Activated CD8-positive, alpha-beta T cell treated with anti-CD3 and anti-CD28 coated beads for 36 hours (primary cell): ENCODE data around the gene UBE2C. TPM values are rescaled to one million over a fixed set of nuclear protein-coding genes. Genes with fewer than 3 reads are reported as not detected.
"Not testable (repeated sequence)": the region's sequence is repeated elsewhere in the genome, so short reads cannot be mapped to it uniquely, and the experiment has no call there.

ENCODE experiments used
- ATAC-seq: fragments of 200-7000 bp; cut with Tn5 transposase; one replicate; pipeline ENCODE4 v1.10.0; 2021; ENCODE audit warnings: mild to moderate bottlenecking, moderate library complexity
- CTCF ChIA-PET: fragments of 350-600 bp; sonication (Branson Sonifier 250); formaldehyde crosslinking; loops from one replicate; lab custom pipeline; 2021; ENCODE audit warnings: antibody characterized with exemption; lab: Charles Lee
- POLR2A ChIA-PET: fragments of 350-600 bp; sonication (Branson Sonifier 250); formaldehyde crosslinking; loops from one replicate; lab custom pipeline; 2021; ENCODE audit warnings: antibody characterized with exemption; lab: Charles Lee
- DNase-seq: peaks from one replicate; pipeline ENCODE4 v3.0.0-alpha.2; 2020
- H3K27ac Mint-ChIP-seq: one replicate; pipeline ENCODE4 v1.8.0; 2021; ENCODE audit warnings: mild to moderate bottlenecking, mixed read lengths
- H3K27me3 Mint-ChIP-seq: one replicate; pipeline ENCODE4 v1.8.0; 2021; ENCODE audit warnings: mixed read lengths
- H3K36me3 Mint-ChIP-seq: one replicate; pipeline ENCODE4 v1.8.0; 2021; ENCODE audit warnings: low read depth, mixed read lengths
- H3K4me1 Mint-ChIP-seq: one replicate; pipeline ENCODE4 v1.8.0; 2021; ENCODE audit warnings: low read depth, mixed read lengths
- H3K4me3 Mint-ChIP-seq: one replicate; pipeline ENCODE4 v1.8.0; 2021; ENCODE audit warnings: mild to moderate bottlenecking, moderate library complexity, mixed read lengths
- H3K9me3 Mint-ChIP-seq: one replicate; pipeline ENCODE4 v1.8.0; 2021; ENCODE audit warnings: mixed read lengths
- CTCF ChIP-seq: fragments of 200-600 bp; IDR thresholded peaks from one replicate; pipeline ENCODE4 v1.8.0; 2022; ENCODE audit warnings: antibody characterized with exemption, mild to moderate bottlenecking
- intact Hi-C: fragments of 100-400 bp; cut with micrococcal nuclease; formaldehyde crosslinking; loops from one replicate; pipeline ENCODE4 v1.10.0; 2022
- total RNA-seq, 2 experiments: library from RNA; stranded (reverse); gene quantifications; one replicate each; pipeline ENCODE4 v1.2.3, GENCODE V29; 2021

The UBE2C gene
- 100 to 1,000 TPM; 149 to 151 TPM for total RNA-seq

GRCh38 chr20:45812157-45813005 is at the start of gene UBE2C:
UBE2C (plus strand) TSS chr20:45812644; CDS start chr20:45812696, 52 bp downstream.
- Mint-ChIP-seq H3K36me3 (peaks cover 54% of the 10 kb centered on the region), H3K27ac (peak within 1 kb of the TSS; percentile 83), H3K9me3 (no peaks in the 10 kb centered on the region), H3K4me1 (peaks cover 16% of the 10 kb centered on the region), H3K4me3 (peak within 1 kb of the TSS; percentile 98), H3K27me3 (no peaks in the 10 kb centered on the region)
- POLR2A ChIA-PET, result interaction anchor here (0.9 to 3.3 kb wide), 19 partner anchors 8 to 137 kb away, joined by 3 to 17 read pairs (median 5); partner anchors contain the start of genes ACOT8, CTSA, DNTTIP1 and NEURL2
- no peak for TF ChIP-seq CTCF
- intact Hi-C loops, result loop anchor here (5.0 kb wide), 1 partner anchor 45 kb away; the partner anchor contains the start of genes ACOT8 and ZSWIM3
- CTCF ChIA-PET, result interaction anchor here (1.0 to 2.8 kb wide), 5 partner anchors 9 to 175 kb away, joined by 3 to 10 read pairs (median 6); no protein-coding TSS in a partner anchor
- DNase-seq (peak; percentile 98), ATAC-seq (peak; percentile 100)

GRCh38 chr20:45764618-45765282 is 47.7 kb upstream of the UBE2C start:
- intact Hi-C loops, H3K36me3 Mint-ChIP-seq, DNase-seq, H3K4me3 Mint-ChIP-seq, H3K27ac Mint-ChIP-seq, ATAC-seq, POLR2A ChIA-PET, H3K9me3 Mint-ChIP-seq, H3K4me1 Mint-ChIP-seq, CTCF ChIA-PET, H3K27me3 Mint-ChIP-seq: not testable (repeated sequence)

GRCh38 chr20:45765307-45765875 is 47.1 kb upstream of the UBE2C start:
- ChIA-PET CTCF (interaction anchor here (1.3 kb wide), 1 partner anchor 135 kb away, joined by 3 read pairs; no protein-coding TSS in a partner anchor), POLR2A (no interaction called here)
- DNase-seq (no peak), ATAC-seq (no peak)
- TF ChIP-seq CTCF, result no peak
- no peaks in the 10 kb centered on the region for H3K36me3 Mint-ChIP-seq
- H3K9me3 Mint-ChIP-seq, result no peaks in the 10 kb centered on the region
- H3K4me3 Mint-ChIP-seq, result no peak overlapping the region
- no peak overlapping the region for H3K27ac Mint-ChIP-seq
- peaks cover 4% of the 10 kb centered on the region for H3K27me3 Mint-ChIP-seq
- intact Hi-C loops, result no loop called here
- no peaks in the 10 kb centered on the region for H3K4me1 Mint-ChIP-seq

GRCh38 chr20:45765980-45766379 is 46.5 kb upstream of the UBE2C start:
- no peak for TF ChIP-seq CTCF
- H3K4me3 Mint-ChIP-seq, result no peak overlapping the region
- POLR2A ChIA-PET, result no interaction called here
- no peaks in the 10 kb centered on the region for H3K9me3 Mint-ChIP-seq
- H3K27me3 Mint-ChIP-seq, result peaks cover under 1% of the 10 kb centered on the region
- intact Hi-C loops, result no loop called here
- no peak for DNase-seq
- CTCF ChIA-PET, result interaction anchor here (1.3 kb wide), 1 partner anchor 136 kb away, joined by 3 read pairs; no protein-coding TSS in a partner anchor
- no peak overlapping the region for H3K27ac Mint-ChIP-seq
- no peak for ATAC-seq
- peaks cover 4% of the 10 kb centered on the region for H3K4me1 Mint-ChIP-seq
- no peaks in the 10 kb centered on the region for H3K36me3 Mint-ChIP-seq

- no peak overlapping the region for H3K27ac Mint-ChIP-seq
- intact Hi-C loops, result no loop called here
- no peaks in the 10 kb centered on the region for H3K9me3 Mint-ChIP-seq
- DNase-seq, result no peak
- H3K27me3 Mint-ChIP-seq, result peaks cover 2% of the 10 kb centered on the region
- ChIA-PET POLR2A (interaction anchor here (0.6 kb wide), 1 partner anchor 478 kb away, joined by 3 read pairs; no protein-coding TSS in a partner anchor), CTCF (interaction anchor here (1.1 kb wide), 1 partner anchor 176 kb away, joined by 4 read pairs; no protein-coding TSS in a partner anchor)
- peaks cover 6% of the 10 kb centered on the region for H3K4me1 Mint-ChIP-seq
- TF ChIP-seq CTCF, result no peak
- no peak for ATAC-seq
- H3K36me3 Mint-ChIP-seq, result no peaks in the 10 kb centered on the region
- H3K4me3 Mint-ChIP-seq, result no peak overlapping the region
These were observed 44.0 kb upstream of the UBE2C start for GRCh38 chr20:45768479-45768878.
